ENCODE measurements around the gene TSPY9. TPM values are rescaled to one million over a fixed set of nuclear protein-coding genes. Genes with fewer than 3 reads are reported as not detected.
"Not testable (repeated sequence)": the region's sequence is repeated elsewhere in the genome, so short reads cannot be mapped to it uniquely, and the experiment has no call there.

The TSPY9 gene, protein sequence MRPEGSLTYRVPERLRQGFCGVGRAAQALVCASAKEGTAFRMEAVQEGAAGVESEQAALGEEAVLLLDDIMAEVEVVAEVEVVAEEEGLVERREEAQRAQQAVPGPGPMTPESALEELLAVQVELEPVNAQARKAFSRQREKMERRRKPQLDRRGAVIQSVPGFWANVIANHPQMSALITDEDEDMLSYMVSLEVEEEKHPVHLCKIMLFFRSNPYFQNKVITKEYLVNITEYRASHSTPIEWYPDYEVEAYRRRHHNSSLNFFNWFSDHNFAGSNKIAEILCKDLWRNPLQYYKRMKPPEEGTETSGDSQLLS
- not detected for total RNA-seq

DNA sequence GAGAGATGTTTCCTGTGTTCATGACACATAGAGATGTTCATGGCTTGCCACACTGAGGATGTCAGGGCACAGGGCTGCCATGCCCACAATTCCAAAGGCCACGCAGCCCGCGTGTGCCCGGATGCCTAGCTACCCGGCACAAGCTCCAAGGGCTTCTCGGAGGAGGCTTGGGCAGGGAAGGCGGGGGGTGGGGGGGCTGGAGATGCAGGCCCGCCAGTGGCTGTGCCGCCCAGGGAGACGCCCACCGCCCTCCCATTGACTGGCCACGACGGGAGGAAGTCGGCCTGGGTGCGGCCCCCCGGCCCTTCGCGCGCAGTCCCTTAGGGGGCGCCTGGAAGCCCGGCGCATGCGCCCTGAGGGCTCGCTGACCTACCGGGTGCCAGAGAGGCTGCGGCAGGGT, at the start of gene TSPY9:
TSS of gene TSPY9 (plus strand) at position 301 of the 400 bp plus-strand sequence. CDS start at position 347, 46 bp downstream.
- ATAC-seq; DNase-seq (ENCODE audit: low spot score); intact Hi-C loops (cut with DNase I): not testable (repeated sequence)

DNA sequence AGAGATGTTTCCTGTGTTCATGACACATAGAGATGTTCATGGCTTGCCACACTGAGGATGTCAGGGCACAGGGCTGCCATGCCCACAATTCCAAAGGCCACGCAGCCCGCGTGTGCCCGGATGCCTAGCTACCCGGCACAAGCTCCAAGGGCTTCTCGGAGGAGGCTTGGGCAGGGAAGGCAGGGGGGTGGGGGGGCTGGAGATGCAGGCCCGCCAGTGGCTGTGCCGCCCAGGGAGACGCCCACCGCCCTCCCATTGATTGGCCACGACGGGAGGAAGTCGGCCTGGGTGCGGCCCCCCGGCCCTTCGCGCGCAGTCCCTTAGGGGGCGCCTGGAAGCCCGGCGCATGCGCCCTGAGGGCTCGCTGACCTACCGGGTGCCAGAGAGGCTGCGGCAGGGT, 20.4 kb upstream of the TSPY9 start, which contains the start of gene TSPY1:
TSS of gene TSPY1 (plus strand) at position 301 of the 400 bp plus-strand sequence. CDS start at position 347, 46 bp downstream.
- intact Hi-C loops (cut with DNase I); DNase-seq (ENCODE audit: low spot score); ATAC-seq: not testable (repeated sequence)

DNA sequence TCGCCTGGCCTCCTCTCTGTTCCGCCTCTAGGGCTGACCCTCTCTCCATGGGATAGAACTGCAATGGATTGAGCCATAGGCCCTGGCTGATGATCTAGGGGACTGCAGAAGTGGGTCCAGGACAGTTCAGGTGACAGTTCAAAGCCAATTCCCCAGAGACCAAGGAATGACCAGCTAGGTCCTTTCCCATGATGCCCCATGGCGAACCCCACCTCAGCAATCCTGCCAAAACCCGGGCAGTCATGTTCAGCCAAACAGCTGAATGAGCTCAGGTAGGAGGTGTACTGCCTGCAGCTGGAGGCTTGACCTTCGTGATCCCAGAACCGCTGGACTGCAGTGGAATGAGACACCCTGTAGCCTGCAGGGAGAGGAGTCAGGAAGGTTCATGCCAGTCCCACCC, 17.3 kb downstream of the TSPY9 start:
- ATAC-seq; DNase-seq (ENCODE audit: low spot score); intact Hi-C loops (cut with DNase I): not testable (repeated sequence)

DNA sequence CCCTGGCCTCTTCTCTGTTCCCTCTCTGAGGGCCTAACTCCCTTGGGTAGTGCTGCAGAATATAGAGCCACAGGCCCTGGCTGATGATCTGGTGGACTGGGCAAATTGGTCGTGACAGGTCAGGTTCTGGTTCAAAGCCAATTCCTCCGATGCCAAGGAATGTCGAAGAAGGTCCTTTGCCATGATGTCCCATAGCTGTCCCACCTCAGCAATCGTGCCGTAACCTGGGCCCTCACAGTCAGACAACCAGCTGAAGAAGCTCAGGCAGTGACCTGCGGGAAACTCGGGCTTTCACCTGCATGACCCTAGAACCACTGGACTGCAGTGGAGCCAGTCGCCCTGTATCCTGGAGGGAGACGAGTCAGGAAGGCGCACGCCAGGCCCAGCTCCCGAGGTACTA, 29.2 kb downstream of the TSPY9 start:
- ATAC-seq; DNase-seq (ENCODE audit: low spot score); intact Hi-C loops (cut with DNase I): not testable (repeated sequence)

DNA sequence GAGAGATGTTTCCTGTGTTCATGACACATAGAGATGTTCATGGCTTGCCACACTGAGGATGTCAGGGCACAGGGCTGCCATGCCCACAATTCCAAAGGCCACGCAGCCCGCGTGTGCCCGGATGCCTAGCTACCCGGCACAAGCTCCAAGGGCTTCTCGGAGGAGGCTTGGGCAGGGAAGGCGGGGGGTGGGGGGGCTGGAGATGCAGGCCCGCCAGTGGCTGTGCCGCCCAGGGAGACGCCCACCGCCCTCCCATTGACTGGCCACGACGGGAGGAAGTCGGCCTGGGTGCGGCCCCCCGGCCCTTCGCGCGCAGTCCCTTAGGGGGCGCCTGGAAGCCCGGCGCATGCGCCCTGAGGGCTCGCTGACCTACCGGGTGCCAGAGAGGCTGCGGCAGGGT, 40.5 kb downstream of the TSPY9 start, which contains the start of gene TSPY10:
TSS of gene TSPY10 (plus strand) at position 301 of the 400 bp plus-strand sequence. CDS start at position 347, 46 bp downstream.
- DNase-seq (ENCODE audit: low spot score); intact Hi-C loops (cut with DNase I); ATAC-seq: not testable (repeated sequence)

Other genes with a start within 250 kb of the TSPY9 start
- not detected for gene TSPY4, start 149.8 kb upstream of the TSPY9 start, total RNA-seq
- gene TSPY8, start 129.5 kb upstream of the TSPY9 start, total RNA-seq: not detected
- gene TSPY3, start 88.8 kb upstream of the TSPY9 start, total RNA-seq: not detected
- gene TSPY1, start 20.3 kb upstream of the TSPY9 start, total RNA-seq: not detected
- not detected for gene TSPY10, start 40.6 kb downstream of the TSPY9 start, total RNA-seq

All from sciatic nerve (tissue), 2 donors.